T follicular helper cell (primary cell): Measurements from ENCODE around the gene ZDHHC9.

ENCODE experiments used
- DNase-seq: peaks from one replicate; pipeline ENCODE4 v3.0.0-alpha.2; 2020; ENCODE audit warnings: low read depth

Gene ZDHHC9

DNA sequence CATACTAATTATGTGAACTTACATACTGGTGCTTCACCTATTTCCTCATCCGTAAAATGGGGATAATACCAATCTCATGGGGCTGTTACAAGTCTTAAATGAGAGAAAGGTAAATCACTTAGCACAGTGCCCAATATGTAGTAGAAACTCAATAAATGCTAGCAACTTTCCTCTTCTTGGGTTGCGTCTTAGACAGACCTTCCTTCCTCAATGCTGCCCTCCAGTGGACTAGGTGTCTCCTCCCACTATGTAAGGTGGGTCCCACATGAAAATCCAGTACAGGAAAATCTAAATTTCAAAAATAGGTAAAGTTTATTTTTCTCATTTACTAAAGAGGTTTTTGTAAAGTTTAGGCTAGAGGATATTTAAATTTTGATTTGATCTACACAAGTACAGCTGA, 20.6 kb downstream of the ZDHHC9 start:
- DNase-seq, result peak; percentile 36

GRCh38 chrX:129818123-129818522, 25.6 kb downstream of the ZDHHC9 start:
- DNase-seq, result no peak

- DNase-seq, result no peak
Observed at GRCh38 chrX:129813662-129814368, 29.9 kb downstream of the ZDHHC9 start.

- DNase-seq, result no peak
Observed at GRCh38 chrX:129808829-129809796, 34.6 kb downstream of the ZDHHC9 start.

DNA sequence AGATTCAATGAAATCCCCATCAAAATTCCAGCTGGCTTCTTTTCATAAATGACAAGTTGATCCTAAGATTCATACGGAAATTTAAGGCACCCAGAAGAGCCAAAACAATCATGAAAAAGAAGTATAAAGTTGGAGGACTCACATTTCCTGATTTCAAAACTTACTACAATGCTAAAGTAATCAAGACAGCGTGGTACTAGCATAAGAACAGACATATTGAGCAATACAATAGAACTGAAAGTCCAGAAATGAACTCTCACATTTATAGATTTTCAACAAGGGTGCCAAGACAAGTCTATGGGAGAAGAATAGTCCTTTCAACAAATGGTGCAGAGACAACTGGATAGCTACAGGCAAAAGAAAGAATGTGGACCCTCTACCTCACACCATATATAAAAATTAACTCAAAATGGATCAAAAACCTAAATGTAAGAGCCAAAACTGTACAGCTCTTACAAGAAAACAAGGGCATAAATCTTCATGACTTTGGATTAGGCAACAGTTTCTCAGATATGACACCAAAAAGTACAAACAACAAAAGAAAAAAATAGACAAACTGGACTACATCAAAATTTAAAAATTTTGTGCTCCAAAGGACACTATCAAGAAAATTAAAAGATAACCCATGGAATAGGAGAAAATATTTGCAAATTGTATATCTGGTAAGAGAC, 35.4 kb downstream of the ZDHHC9 start:
- no peak for DNase-seq

GRCh38 chrX:129804806-129805205, 38.9 kb downstream of the ZDHHC9 start:
- DNase-seq, result no peak

DNA sequence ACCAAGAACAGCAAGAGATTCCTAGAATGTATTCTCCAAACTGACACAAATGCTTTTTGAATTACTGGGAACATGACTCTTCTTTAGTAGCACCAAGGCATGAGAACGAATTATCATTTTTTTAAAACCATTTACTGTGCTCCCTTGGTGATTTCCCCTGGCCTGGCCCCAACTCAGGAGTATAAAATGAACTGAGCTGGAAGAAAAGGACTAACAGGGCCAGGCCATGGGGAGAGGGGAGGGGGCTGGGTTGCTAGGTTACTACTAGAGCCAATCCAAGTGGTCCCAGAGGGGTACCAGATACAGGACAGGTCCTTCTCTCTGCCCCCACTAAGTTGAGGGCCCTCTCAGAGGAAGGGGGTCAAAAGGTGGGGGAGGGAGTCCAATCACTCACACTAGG, 40.8 kb downstream of the ZDHHC9 start:
- no peak for DNase-seq

- no peak for DNase-seq
Observed at GRCh38 chrX:129800186-129800585, 43.5 kb downstream of the ZDHHC9 start.

DNA sequence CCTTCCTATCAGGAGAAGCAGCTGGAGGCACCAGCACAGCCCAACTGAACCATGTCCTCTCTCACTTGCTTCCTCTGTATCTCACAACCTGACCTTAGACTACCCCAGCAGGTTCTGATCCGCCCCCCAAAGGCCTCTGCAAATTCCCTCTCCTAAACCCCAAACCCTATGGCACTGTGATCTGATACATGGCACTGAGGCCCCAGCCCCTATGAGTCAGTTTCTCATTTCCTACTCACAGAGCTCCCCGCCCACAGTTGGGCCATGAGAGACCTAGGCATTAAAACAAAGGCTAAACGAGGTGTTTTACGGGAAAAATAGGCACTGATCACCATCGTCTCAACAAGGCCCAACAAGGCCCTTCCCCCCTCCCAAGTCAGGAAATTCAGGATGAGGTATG, 44.8 kb downstream of the ZDHHC9 start:
- DNase-seq, result no peak

GRCh38 chrX:129798456-129798855, 45.2 kb downstream of the ZDHHC9 start:
- DNase-seq, result no peak

GRCh38 chrX:129797251-129797906, 46.3 kb downstream of the ZDHHC9 start:
- no peak for DNase-seq

- DNase-seq, result no peak
Observed at GRCh38 chrX:129795584-129795983, 48.1 kb downstream of the ZDHHC9 start.

DNA sequence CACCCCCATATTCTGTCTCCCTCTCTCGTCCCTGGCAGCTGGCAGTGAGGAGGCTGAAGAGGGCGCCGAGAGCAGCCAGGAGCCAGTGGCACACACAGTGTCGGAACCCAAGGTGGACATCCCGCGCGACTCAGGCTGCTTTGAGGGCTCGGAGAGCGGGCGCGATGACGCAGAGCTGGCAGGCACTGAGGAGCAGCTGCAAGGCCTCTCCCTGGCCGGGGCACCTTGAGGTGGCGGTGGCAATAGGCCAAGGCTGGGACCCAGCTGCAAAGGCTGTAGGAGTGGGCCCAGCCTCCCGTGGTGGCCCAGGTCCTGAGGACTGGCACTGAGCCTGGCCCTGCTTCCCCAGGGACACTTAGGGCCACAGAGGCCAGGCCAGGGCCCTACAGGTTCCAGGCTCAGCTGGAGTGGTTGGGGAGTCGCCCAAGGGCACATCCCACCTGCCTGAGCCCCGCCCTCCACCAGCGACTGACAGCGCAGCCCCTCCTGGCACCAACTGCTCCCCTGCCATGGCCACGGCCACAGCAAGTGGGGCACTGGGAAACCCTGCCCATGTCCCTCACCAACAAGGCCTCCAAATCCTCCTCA, 50.0 kb downstream of the ZDHHC9 start:
- no peak for DNase-seq

- DNase-seq, result no peak
Observed at GRCh38 chrX:129792586-129793291, 50.9 kb downstream of the ZDHHC9 start.

- DNase-seq, result no peak
Observed at GRCh38 chrX:129791961-129792570, 51.6 kb downstream of the ZDHHC9 start.

GRCh38 chrX:129791336-129791735, 52.4 kb downstream of the ZDHHC9 start:
- DNase-seq, result no peak

DNA sequence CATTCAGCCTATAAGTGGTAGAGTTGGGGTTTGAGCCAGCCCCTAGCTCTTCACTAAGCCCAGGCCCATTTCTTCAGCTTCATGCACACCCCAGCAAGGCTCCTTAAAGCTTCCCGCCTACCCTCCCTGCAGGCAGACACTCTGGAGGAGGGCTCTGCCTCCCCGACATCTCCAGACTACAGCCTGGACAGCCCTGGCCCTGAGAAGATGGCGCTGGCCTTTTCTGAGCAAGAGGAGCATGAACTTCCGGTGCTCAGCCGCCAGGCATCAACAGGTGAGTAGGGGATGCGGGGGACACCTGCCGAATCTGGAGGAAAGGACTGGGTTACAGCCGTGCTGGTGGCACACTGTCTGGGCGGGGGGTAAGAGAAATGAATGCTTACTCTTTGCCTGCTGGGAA, 52.9 kb downstream of the ZDHHC9 start:
- DNase-seq, result no peak

- DNase-seq, result no peak
Observed at GRCh38 chrX:129790146-129790545, 53.5 kb downstream of the ZDHHC9 start.

GRCh38 chrX:129788527-129788926, 55.2 kb downstream of the ZDHHC9 start:
- DNase-seq, result no peak

- no peak for DNase-seq
Observed at GRCh38 chrX:129787336-129788055, 56.2 kb downstream of the ZDHHC9 start.
